OCI-LY7 (cell line): ENCODE results near the gene BTG4. TPM values are rescaled to one million over a fixed set of nuclear protein-coding genes. Genes with fewer than 3 reads are reported as not detected.

ENCODE experiments used
- BruUV-seq: library from RNA; stranded (reverse); fragments of 400-500 nt; replicated peaks from 2 replicates; lab custom pipeline; 2021; lab: Mats Ljungman, UMichigan
- CTCF ChIA-PET: fragments of 300-600 bp; sonication (Branson Sonifier 250); formaldehyde crosslinking; loops from one replicate; lab custom pipeline; 2022; ENCODE audit warnings: antibody characterized with exemption; ENCODE audit not compliant: unreplicated experiment; lab: Charles Lee
- POLR2A ChIA-PET: fragments of 300-600 bp; sonication (Branson Sonifier 250); formaldehyde crosslinking; loops from one replicate; lab custom pipeline; 2022; ENCODE audit warnings: antibody characterized with exemption; lab: Charles Lee
- DNase-seq: peaks from one replicate; pipeline ENCODE4 v3.0.0-alpha.2; 2015; ENCODE audit warnings: low spot score
- H2AFZ ChIP-seq: fragments of 200-600 bp; sonication (generic), shearing (Covaris generic); 2 replicates; pipeline ENCODE4 v1.6.1; 2014; ENCODE audit warnings: mild to moderate bottlenecking, antibody characterized with exemption, low read length, moderate library complexity
- H3K27ac ChIP-seq: fragments of 200-600 bp; sonication (generic); 2 replicates; pipeline ENCODE4 v1.5.1; 2014; ENCODE audit warnings: mixed run types, low read depth, mild to moderate bottlenecking, moderate library complexity, low read length, inconsistent platforms; ENCODE audit not compliant: poor library complexity, severe bottlenecking
- H3K36me3 ChIP-seq: fragments of 200-600 bp; sonication (generic); 2 replicates; pipeline ENCODE4 v1.6.1; 2014; ENCODE audit warnings: mild to moderate bottlenecking, antibody characterized with exemption, low read length, moderate library complexity, mixed read lengths; ENCODE audit not compliant: insufficient read depth
- H3K4me1 ChIP-seq: fragments of 200-600 bp; sonication (generic); 2 replicates; pipeline ENCODE4 v1.5.1; 2014; ENCODE audit warnings: mild to moderate bottlenecking, low read length; ENCODE audit not compliant: insufficient read depth, poor library complexity, severe bottlenecking
- H3K4me2 ChIP-seq: fragments of 200-600 bp; sonication (generic); 2 replicates; pipeline ENCODE4 v1.6.1; 2014; ENCODE audit warnings: mild to moderate bottlenecking, low read length
- H3K4me3 ChIP-seq: fragments of 200-600 bp; sonication (generic); 2 replicates; pipeline ENCODE4 v1.5.1; 2014; ENCODE audit warnings: mild to moderate bottlenecking, low read depth, low read length; ENCODE audit not compliant: poor library complexity, severe bottlenecking
- H3K79me2 ChIP-seq: fragments of 200-600 bp; sonication (generic); 2 replicates; pipeline ENCODE4 v1.6.1; 2016; ENCODE audit warnings: low read depth, mild to moderate bottlenecking, low read length, moderate library complexity, mixed read lengths; ENCODE audit not compliant: insufficient read depth
- H3K9me2 ChIP-seq: fragments of 200-600 bp; sonication (generic); 2 replicates; pipeline ENCODE4 v1.6.1; 2016; ENCODE audit warnings: mild to moderate bottlenecking, low read length, mixed read lengths; ENCODE audit not compliant: insufficient read depth
- H3K9me3 ChIP-seq: fragments of 200-600 bp; sonication (generic); 2 replicates; pipeline ENCODE4 v1.6.1; 2014; ENCODE audit warnings: mild to moderate bottlenecking, mixed run types, low read length, mixed read lengths
- H4K20me1 ChIP-seq: fragments of 200-600 bp; sonication (generic); 2 replicates; pipeline ENCODE4 v1.6.1; 2014; ENCODE audit warnings: mild to moderate bottlenecking, antibody characterized with exemption, low read length, moderate library complexity, mixed read lengths; ENCODE audit not compliant: insufficient read depth
- EZH2phosphoT487 ChIP-seq: fragments of 200-600 bp; sonication (generic); IDR thresholded peaks from 2 replicates; pipeline ENCODE4 v1.6.1; 2018; ENCODE audit warnings: low read depth, borderline replicate concordance, mild to moderate bottlenecking, mixed run types, antibody characterized with exemption, low read length, moderate library complexity, mixed read lengths
- intact Hi-C: fragments of 100-400 bp; cut with micrococcal nuclease; formaldehyde crosslinking; loops from one replicate; pipeline ENCODE4 v1.10.0; 2022; ENCODE audit not compliant: unreplicated experiment
- total RNA-seq, 2 experiments: library from RNA; depleted of rRNA in 1 of 2; stranded (reverse); fragments of >200 nt in 1 of 2; shearing (Covaris generic) in 1 of 2; gene quantifications; 2 replicates each; pipeline ENCODE4 v1.2.3, GENCODE V29; 2014 to 2022
- TF ChIP-seq, protein P1 (sequence below): fragments of 200-600 bp; sonication (generic); conservative IDR thresholded peaks from 2 replicates; pipeline ENCODE4 v1.5.1; 2014; ENCODE audit warnings: mild to moderate bottlenecking, antibody characterized with exemption, low read length, moderate library complexity, mixed read lengths

Gene BTG4
- total RNA-seq, 2 experiments from 2014 or later = not detected

DNA sequence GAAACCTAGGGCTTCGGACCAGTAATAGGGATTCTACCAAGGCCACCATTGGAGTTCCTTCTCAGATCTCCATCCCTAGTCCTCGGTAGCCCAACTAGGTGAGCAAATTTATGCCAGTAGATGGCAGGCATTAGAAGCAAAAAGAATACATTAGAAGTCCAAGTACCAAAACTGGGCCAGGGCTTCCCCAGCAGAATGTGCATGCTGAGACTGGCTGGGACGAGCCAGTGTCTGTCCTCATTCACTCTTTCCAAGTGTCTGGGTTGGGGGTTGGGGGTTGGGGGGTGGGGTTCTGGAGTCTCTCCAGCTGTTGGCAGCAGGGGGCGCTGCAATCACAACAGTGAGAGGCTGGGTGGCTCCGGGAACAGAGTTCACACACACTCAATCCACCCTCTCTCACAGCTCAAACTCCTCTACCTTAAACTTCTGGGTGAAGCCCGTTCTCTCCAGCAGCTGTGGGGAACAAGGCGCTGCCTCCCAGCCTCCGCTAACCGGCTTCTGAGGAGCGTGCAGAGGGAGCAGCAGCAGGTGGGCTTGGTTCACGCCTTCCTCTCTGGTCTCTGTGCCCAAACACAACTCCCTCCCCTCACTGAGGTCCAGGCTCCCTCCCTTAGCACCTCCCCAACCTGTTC, 57.5 kb downstream of the BTG4 start:
- POLR2A ChIA-PET = interaction anchor here (0.6 to 0.8 kb wide), 3 partner anchors 145 to 1333 kb away, joined by 3 read pairs; no protein-coding TSS in a partner anchor
- Histone ChIP-seq H3K79me2 (no peaks in the 10 kb centered on the region), H3K4me1 (peaks cover 11% of the 10 kb centered on the region), H3K9me2 (no peaks in the 10 kb centered on the region), H3K4me2 (peak overlapping the region; percentile 21; the same call in 1 of the 2 replicates), H2AFZ (no peak overlapping the region), H3K4me3 (no peak overlapping the region), H4K20me1 (no peaks in the 10 kb centered on the region), H3K9me3 (no peaks in the 10 kb centered on the region), H3K27ac (no peak overlapping the region), H3K36me3 (no peaks in the 10 kb centered on the region)
- peak; percentile 60 for DNase-seq
- BruUV-seq = no TSS peak
- intact Hi-C loops = loop anchor here (2.0 to 10.0 kb wide), 3 partner anchors 100 to 386 kb away; no protein-coding TSS in a partner anchor
- TF ChIP-seq, protein P1, sequence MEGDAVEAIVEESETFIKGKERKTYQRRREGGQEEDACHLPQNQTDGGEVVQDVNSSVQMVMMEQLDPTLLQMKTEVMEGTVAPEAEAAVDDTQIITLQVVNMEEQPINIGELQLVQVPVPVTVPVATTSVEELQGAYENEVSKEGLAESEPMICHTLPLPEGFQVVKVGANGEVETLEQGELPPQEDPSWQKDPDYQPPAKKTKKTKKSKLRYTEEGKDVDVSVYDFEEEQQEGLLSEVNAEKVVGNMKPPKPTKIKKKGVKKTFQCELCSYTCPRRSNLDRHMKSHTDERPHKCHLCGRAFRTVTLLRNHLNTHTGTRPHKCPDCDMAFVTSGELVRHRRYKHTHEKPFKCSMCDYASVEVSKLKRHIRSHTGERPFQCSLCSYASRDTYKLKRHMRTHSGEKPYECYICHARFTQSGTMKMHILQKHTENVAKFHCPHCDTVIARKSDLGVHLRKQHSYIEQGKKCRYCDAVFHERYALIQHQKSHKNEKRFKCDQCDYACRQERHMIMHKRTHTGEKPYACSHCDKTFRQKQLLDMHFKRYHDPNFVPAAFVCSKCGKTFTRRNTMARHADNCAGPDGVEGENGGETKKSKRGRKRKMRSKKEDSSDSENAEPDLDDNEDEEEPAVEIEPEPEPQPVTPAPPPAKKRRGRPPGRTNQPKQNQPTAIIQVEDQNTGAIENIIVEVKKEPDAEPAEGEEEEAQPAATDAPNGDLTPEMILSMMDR = peak; percentile 64
- TF ChIP-seq EZH2phosphoT487 = no peak
- CTCF ChIA-PET = interaction anchor here (0.6 to 2.1 kb wide), 2 partner anchors 9 to 27 kb away, joined by 3 to 9 read pairs; no protein-coding TSS in a partner anchor

- BruUV-seq = no TSS peak
These were observed 59.2 kb downstream of the BTG4 start for GRCh38 chr11:111452817-111453552.

More at GRCh38 chr11:111452817-111453552, 59.2 kb downstream of the BTG4 start:
- Histone ChIP-seq H3K4me3 (no peak overlapping the region), H4K20me1 (no peaks in the 10 kb centered on the region), H3K4me1 (peaks cover 17% of the 10 kb centered on the region), H2AFZ (no peak overlapping the region), H3K9me2 (no peaks in the 10 kb centered on the region), H3K4me2 (no peak overlapping the region), H3K9me3 (no peaks in the 10 kb centered on the region), H3K36me3 (no peaks in the 10 kb centered on the region), H3K79me2 (no peaks in the 10 kb centered on the region), H3K27ac (no peak overlapping the region)
- no peak for DNase-seq
- intact Hi-C loops = loop anchor here (10.0 kb wide), 1 partner anchor 102 kb away; no protein-coding TSS in a partner anchor
- ChIA-PET POLR2A (no interaction called here), CTCF (no interaction called here)
- TF ChIP-seq, protein P1 = no peak
- no peak for TF ChIP-seq EZH2phosphoT487
